ENCODE data around the gene LHX5.
A peak's percentile ranks its signal among the peaks of the same experiment; 100 is the strongest.

Gene LHX5

DNA sequence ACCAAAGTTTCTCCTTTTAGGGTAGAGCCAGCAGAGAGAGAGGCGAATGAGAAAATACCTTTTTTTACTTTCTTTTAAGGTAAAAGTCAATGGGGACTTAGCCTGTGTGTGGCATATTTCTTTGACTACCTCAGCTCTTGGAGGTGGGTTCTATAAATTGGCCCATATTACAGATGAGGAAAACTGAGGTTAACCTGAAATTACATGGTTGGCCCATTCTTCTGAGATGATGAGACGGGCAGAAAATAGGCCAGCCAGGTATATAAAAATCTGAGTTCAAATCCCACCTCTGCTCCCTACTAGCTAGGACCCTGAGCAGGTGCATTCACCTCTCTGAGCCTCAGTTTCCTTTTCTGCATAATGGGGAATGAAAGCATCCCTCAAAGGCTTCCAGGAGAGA is 22.4 kb downstream of the LHX5 start:
- DNase-seq (ENCODE audit: low read depth) = no peak
- H3K4me1 ChIP-seq (ENCODE audit: control insufficient read depth, insufficient read depth, low read length) = no peaks in the 10 kb centered on the region
- no peak overlapping the region for H3K4me3 ChIP-seq (ENCODE audit: low read length)
- peaks cover 10% of the 10 kb centered on the region for H3K9me3 ChIP-seq (ENCODE audit: control insufficient read depth, low read length)
- H3K27me3 ChIP-seq (replicated peaks; ENCODE audit: control insufficient read depth, insufficient read depth, low read length) = peaks cover 48% of the 10 kb centered on the region
- H3K9ac ChIP-seq (ENCODE audit: low read length) = no peak overlapping the region
- H3K36me3 ChIP-seq (ENCODE audit: control insufficient read depth, insufficient read depth, low read length, severe bottlenecking) = no peaks in the 10 kb centered on the region

DNA sequence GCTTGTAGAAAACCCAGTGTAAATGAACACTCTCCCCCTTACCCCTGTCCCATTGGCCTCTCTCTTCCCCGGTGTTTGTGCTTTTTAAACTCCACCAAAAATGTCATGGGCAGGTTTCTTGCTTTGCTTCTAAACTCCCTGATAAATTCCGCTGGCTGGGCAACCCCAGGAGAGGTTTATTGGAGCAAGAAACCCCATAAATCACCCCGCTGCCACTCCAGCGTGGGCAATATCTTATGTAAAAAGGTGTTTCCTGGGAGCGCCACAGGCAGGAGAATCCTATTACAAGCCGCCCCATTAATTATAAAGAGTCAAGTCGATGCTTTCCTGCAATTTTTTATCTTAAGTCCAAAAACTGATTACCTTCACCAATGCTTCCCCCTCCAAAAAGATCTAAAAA is 22.8 kb downstream of the LHX5 start:
- no peak overlapping the region for H3K9ac ChIP-seq (ENCODE audit: low read length)
- no peak for DNase-seq (ENCODE audit: low read depth)
- no peaks in the 10 kb centered on the region for H3K4me1 ChIP-seq (ENCODE audit: control insufficient read depth, insufficient read depth, low read length)
- H3K36me3 ChIP-seq (ENCODE audit: control insufficient read depth, insufficient read depth, low read length, severe bottlenecking) = no peaks in the 10 kb centered on the region
- H3K27me3 ChIP-seq (replicated peaks; ENCODE audit: control insufficient read depth, insufficient read depth, low read length) = peaks cover 52% of the 10 kb centered on the region
- H3K9me3 ChIP-seq (ENCODE audit: control insufficient read depth, low read length) = peaks cover 10% of the 10 kb centered on the region
- no peak overlapping the region for H3K4me3 ChIP-seq (ENCODE audit: low read length)

DNA sequence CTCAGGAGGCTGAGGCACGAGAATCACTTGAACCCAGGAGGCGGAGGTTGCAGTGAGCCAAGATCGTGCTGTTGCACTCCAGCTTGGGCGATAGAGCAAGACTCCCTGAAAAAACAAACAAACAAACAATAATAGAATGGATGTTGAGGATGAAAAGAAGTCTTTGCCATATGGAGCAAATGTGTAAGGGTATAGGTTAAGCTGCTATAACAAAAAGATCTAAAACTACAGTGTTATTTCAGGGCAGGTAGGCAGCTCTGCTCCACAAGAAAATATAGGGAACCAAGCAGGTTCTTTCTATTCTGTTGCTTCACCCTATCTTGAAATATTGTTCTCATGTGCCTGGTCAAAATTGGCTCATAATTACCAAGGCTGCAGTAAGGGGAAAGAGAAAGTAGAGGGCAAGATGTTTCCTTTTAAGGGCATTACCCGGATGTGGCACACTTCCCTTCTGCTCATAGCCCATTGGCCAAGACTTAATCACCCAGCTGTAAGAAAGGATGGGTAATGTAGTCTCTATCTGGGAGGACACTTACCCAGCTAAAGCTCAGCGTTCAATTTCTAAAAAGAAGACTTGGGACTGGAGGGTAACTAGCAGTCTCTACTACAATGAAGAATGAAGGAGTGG is 26.0 kb downstream of the LHX5 start:
- Histone ChIP-seq H3K9ac (ENCODE audit: low read length) (no peak overlapping the region), H3K9me3 (ENCODE audit: control insufficient read depth, low read length) (peaks cover 10% of the 10 kb centered on the region), H3K27me3 (replicated peaks; ENCODE audit: control insufficient read depth, insufficient read depth, low read length) (peaks cover 63% of the 10 kb centered on the region), H3K4me1 (ENCODE audit: control insufficient read depth, insufficient read depth, low read length) (no peaks in the 10 kb centered on the region), H3K4me3 (ENCODE audit: low read length) (no peak overlapping the region), H3K36me3 (ENCODE audit: control insufficient read depth, insufficient read depth, low read length, severe bottlenecking) (no peaks in the 10 kb centered on the region)
- no peak for DNase-seq (ENCODE audit: low read depth)

DNA sequence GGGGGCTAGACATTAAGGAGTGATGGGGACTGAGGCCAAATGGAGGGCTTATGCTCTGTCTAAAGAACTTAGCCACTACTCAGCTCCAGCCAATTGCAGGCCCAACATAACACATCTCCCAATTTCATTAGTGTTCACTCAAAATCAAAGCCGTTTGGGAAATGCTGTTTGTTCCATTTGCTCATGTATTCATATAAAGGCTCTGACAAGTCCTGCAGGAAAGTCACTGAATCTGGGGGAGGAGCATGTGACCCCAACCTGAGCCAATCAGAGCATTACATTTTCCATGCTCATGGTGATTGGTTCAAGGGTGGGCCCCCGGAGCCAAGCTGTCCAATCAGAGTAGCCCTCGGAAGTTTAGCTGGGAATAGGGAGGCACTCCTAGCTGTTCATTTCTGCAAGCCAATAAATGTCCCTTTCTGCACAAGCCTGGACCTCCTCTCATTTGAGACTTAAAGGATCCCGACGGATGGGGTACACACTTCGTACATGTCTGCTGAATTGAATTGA is 28.6 kb downstream of the LHX5 start:
- Histone ChIP-seq H3K27me3 (replicated peaks; ENCODE audit: control insufficient read depth, insufficient read depth, low read length) (peaks cover 83% of the 10 kb centered on the region), H3K9ac (ENCODE audit: low read length) (no peak overlapping the region), H3K9me3 (ENCODE audit: control insufficient read depth, low read length) (peaks cover 10% of the 10 kb centered on the region), H3K36me3 (ENCODE audit: control insufficient read depth, insufficient read depth, low read length, severe bottlenecking) (no peaks in the 10 kb centered on the region), H3K4me1 (ENCODE audit: control insufficient read depth, insufficient read depth, low read length) (no peaks in the 10 kb centered on the region), H3K4me3 (ENCODE audit: low read length) (no peak overlapping the region)
- DNase-seq (ENCODE audit: low read depth) = no peak

DNA sequence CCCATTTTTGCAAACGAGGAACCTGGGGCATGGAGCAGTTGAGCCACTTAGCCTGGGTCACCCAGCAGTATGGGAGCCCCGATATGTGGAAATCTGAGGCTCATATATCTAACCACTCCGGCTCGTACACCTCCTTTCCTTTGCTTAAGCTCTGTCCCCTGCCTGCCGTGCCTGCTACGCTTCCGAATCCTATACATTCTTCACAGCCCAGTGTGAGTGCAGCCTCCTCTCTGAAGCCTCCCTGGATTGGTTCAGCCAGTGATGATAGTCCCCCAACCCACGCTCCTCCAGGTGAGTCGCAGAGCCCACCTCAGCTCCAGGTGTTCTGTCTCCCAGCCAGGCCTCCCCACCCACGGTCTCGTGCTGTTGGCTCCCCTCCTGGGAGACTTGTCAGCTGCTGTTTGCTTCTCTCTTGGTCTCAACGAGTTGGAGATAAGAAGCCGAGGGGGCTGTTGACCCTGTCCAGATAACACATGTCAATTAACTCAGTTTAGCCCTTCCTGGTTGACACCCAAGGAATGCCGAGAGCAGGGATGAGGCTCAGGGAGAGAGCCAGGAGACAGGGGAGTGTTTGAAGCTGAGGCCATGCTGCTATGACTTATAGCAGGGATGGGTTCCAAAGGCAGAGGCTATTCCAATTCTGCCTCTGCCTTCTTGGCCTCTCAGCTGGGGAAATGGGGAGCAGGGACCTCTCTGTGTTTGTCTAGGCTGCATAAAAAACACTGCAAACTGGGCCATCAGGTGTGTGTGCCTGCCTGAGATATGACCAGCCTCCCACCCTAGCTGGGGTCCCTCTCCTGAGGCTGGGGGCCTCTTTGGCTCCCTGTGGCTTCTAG is 30.5 kb downstream of the LHX5 start:
- Histone ChIP-seq H3K9ac (ENCODE audit: low read length) (no peak overlapping the region), H3K36me3 (ENCODE audit: control insufficient read depth, insufficient read depth, low read length, severe bottlenecking) (no peaks in the 10 kb centered on the region), H3K9me3 (ENCODE audit: control insufficient read depth, low read length) (peaks cover 9% of the 10 kb centered on the region), H3K4me1 (ENCODE audit: control insufficient read depth, insufficient read depth, low read length) (no peaks in the 10 kb centered on the region), H3K27me3 (replicated peaks; ENCODE audit: control insufficient read depth, insufficient read depth, low read length) (peaks cover 88% of the 10 kb centered on the region), H3K4me3 (ENCODE audit: low read length) (no peak overlapping the region)
- DNase-seq (ENCODE audit: low read depth) = no peak

DNA sequence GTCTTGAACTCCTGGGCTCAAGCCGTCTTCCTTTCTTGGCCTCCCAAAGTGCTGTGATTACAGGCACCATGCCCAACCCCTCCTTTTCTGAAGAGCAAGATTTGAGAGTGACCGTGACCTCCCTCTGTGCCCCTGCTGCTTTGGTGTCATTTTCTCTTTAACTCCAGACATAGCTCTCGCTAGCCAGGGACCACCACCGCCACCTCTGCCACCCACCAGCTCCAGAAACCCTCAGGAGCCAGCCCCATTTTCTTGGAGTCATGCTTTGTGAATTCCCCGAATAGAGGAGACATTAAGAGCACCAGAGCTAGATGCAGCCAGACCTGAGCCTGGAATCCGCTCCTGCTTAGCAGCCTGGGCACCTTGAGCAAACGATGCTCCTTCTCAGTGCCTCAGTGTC is 31.3 kb downstream of the LHX5 start:
- Histone ChIP-seq H3K9ac (ENCODE audit: low read length) (no peak overlapping the region), H3K4me1 (ENCODE audit: control insufficient read depth, insufficient read depth, low read length) (no peaks in the 10 kb centered on the region), H3K4me3 (ENCODE audit: low read length) (no peak overlapping the region), H3K9me3 (ENCODE audit: control insufficient read depth, low read length) (peaks cover under 1% of the 10 kb centered on the region), H3K27me3 (replicated peaks; ENCODE audit: control insufficient read depth, insufficient read depth, low read length) (peaks cover 79% of the 10 kb centered on the region), H3K36me3 (ENCODE audit: control insufficient read depth, insufficient read depth, low read length, severe bottlenecking) (no peaks in the 10 kb centered on the region)
- DNase-seq (ENCODE audit: low read depth) = no peak

DNA sequence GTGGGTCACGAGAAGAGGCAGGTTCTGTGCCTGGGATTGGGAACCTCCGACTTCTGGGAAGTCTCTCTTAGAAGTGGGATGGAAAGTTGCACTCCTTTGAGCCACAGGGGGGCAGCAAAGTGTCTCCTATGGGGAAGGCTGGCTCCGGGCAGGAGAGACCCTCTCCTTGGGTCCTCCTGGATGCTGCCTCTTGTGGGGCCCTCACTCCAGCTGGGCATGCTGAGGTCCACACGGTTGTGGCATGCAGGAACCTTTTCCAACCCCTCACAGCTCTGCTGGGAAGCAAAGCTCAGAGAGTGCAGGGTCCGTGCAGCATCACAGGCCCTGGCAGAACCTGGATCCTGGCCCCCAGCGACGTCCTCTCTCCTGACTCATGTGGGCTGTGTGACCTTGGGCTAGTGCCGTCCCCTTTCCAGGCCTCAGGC is 32.1 kb downstream of the LHX5 start:
- Histone ChIP-seq H3K27me3 (replicated peaks; ENCODE audit: control insufficient read depth, insufficient read depth, low read length) (peaks cover 73% of the 10 kb centered on the region), H3K36me3 (ENCODE audit: control insufficient read depth, insufficient read depth, low read length, severe bottlenecking) (no peaks in the 10 kb centered on the region), H3K9ac (ENCODE audit: low read length) (no peak overlapping the region), H3K4me1 (ENCODE audit: control insufficient read depth, insufficient read depth, low read length) (no peaks in the 10 kb centered on the region), H3K4me3 (ENCODE audit: low read length) (no peak overlapping the region), H3K9me3 (ENCODE audit: control insufficient read depth, low read length) (no peaks in the 10 kb centered on the region)
- DNase-seq (ENCODE audit: low read depth) = peak; percentile 70

DNA sequence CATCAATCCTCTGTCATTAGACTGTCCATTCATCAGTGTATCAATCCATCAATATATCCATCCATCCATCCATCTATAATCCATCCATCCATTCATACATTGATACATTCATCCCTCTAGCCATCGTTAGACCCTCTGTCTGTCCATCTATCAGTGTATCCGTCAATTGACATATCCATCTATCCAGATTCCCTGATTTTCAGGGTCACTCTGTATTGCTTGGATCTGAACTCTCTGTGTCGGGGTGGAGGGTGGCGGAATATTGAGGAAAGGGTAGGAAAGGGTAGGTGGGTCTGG is 32.4 kb downstream of the LHX5 start:
- Histone ChIP-seq H3K27me3 (replicated peaks; ENCODE audit: control insufficient read depth, insufficient read depth, low read length) (peaks cover 69% of the 10 kb centered on the region), H3K4me1 (ENCODE audit: control insufficient read depth, insufficient read depth, low read length) (no peaks in the 10 kb centered on the region), H3K36me3 (ENCODE audit: control insufficient read depth, insufficient read depth, low read length, severe bottlenecking) (no peaks in the 10 kb centered on the region), H3K4me3 (ENCODE audit: low read length) (no peak overlapping the region), H3K9me3 (ENCODE audit: control insufficient read depth, low read length) (no peaks in the 10 kb centered on the region), H3K9ac (ENCODE audit: low read length) (no peak overlapping the region)
- no peak for DNase-seq (ENCODE audit: low read depth)

DNA sequence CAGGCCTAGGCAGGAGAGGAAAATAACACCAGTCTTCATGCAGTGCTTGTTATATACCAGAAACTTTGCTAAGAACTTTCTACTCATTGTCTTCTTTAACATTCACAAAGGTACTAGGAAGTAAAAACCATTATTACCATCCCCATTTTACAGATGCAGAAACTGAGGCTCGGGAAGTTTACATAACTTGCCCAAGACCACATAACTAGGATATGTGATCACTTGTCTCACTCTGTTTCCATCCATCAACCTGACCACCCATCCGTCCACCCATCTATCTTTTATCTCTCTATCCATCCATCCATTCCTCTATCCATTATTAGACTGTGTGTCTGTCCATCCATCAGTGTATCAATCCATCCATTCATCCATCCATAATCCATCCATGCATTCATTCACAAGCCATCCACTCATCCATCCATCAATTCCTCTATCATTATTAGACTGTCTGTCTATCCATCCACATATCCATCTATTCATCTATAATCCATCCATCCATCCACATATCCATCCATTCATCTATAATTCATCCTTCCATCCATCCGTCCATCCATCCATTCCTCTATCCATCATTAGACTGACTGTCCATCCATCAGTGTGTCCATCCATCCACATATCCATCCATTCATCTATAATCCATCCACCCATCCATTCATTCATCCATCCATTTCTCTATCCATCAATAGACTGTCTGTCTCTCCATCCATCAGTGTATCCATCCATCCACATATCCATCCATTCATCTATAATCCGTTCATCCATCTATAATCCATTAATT is 33.0 kb downstream of the LHX5 start:
- no peak for DNase-seq (ENCODE audit: low read depth)
- no peaks in the 10 kb centered on the region for H3K36me3 ChIP-seq (ENCODE audit: control insufficient read depth, insufficient read depth, low read length, severe bottlenecking)
- H3K4me1 ChIP-seq (ENCODE audit: control insufficient read depth, insufficient read depth, low read length) = no peaks in the 10 kb centered on the region
- H3K9ac ChIP-seq (ENCODE audit: low read length) = no peak overlapping the region
- no peaks in the 10 kb centered on the region for H3K9me3 ChIP-seq (ENCODE audit: control insufficient read depth, low read length)
- H3K27me3 ChIP-seq (replicated peaks; ENCODE audit: control insufficient read depth, insufficient read depth, low read length) = peaks cover 67% of the 10 kb centered on the region
- no peak overlapping the region for H3K4me3 ChIP-seq (ENCODE audit: low read length)

DNA sequence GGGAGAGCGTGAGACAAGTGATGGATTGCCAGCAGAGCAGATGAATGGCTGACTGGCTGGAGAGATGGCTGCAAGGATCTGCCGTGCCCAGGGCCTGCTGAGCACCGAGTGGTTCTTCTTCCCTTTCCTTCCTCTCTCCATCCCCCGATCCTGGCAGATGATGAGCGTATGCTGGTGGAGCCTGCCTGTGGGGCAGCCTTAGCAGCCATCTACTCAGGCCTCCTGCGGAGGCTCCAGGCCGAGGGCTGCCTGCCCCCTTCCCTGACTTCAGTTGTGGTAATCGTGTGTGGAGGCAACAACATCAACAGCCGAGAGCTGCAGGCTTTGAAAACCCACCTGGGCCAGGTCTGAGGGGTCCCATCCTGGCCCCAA is 34.0 kb downstream of the LHX5 start:
- no peak for DNase-seq (ENCODE audit: low read depth)
- Histone ChIP-seq H3K4me3 (ENCODE audit: low read length) (no peak overlapping the region), H3K36me3 (ENCODE audit: control insufficient read depth, insufficient read depth, low read length, severe bottlenecking) (no peaks in the 10 kb centered on the region), H3K27me3 (replicated peaks; ENCODE audit: control insufficient read depth, insufficient read depth, low read length) (peaks cover 59% of the 10 kb centered on the region), H3K9me3 (ENCODE audit: control insufficient read depth, low read length) (no peaks in the 10 kb centered on the region), H3K4me1 (ENCODE audit: control insufficient read depth, insufficient read depth, low read length) (peaks cover 8% of the 10 kb centered on the region), H3K9ac (ENCODE audit: low read length) (no peak overlapping the region)

DNA sequence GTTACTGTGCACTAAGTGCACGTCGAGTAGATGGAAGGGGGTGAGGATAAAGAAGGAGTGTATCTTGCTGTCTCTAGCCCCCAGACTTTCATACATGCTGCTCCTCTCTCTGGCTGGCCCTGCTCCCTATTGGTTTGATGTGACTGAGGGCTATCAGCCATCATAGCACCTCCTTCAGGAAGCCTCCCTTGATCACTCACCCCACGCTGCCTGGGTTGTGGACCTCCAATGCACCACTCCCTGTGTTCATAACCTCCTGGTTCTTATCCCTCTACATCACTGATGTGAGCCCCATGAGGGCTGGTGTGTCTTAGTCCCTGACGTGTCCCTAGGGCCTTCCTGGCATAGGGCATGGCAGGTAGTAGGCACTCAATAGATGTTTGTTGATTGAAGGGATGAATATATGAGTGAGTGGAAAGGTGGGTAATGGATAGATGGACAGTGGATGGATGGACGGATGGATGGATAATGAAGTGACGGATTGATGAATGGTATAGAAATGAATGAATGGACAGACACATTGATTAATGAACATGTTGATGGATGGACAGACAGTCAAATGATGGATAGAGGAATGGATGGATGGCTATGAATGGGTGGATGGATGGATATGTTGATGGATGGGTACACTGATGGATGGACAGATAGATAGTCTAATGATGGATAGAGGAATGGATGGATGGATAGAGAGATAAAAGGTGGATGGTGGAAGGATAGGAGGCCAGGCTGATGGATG is 34.5 kb downstream of the LHX5 start:
- H3K4me3 ChIP-seq (ENCODE audit: low read length) = no peak overlapping the region
- H3K9ac ChIP-seq (ENCODE audit: low read length) = no peak overlapping the region
- peaks cover 9% of the 10 kb centered on the region for H3K4me1 ChIP-seq (ENCODE audit: control insufficient read depth, insufficient read depth, low read length)
- H3K36me3 ChIP-seq (ENCODE audit: control insufficient read depth, insufficient read depth, low read length, severe bottlenecking) = no peaks in the 10 kb centered on the region
- no peak for DNase-seq (ENCODE audit: low read depth)
- H3K9me3 ChIP-seq (ENCODE audit: control insufficient read depth, low read length) = no peaks in the 10 kb centered on the region
- H3K27me3 ChIP-seq (replicated peaks; ENCODE audit: control insufficient read depth, insufficient read depth, low read length) = peaks cover 56% of the 10 kb centered on the region

All from adipocyte (in vitro differentiated cells).